ENCODE measurements around the gene SNF8. TPM values are rescaled to one million over a fixed set of nuclear protein-coding genes. Genes with fewer than 3 reads are reported as not detected.

SNF8 gene
- polyA plus RNA-seq, 3 donors, result 91.6 to 162 (median 145) TPM

GRCh38 chr17:48993305-48993704 is 48.7 kb upstream of the SNF8 start:
- peaks cover 5 to 7% of the 10 kb centered on the region in 2 donors for H3K9me3 ChIP-seq (replicated peaks in 1 of 2; ENCODE audit: control insufficient read depth in 1 of 2, insufficient read depth in 1 of 2, low read length in 2 of 2)
- H3K4me3 ChIP-seq (replicated peaks in 1 of 3; ENCODE audit: low read depth in 2 of 3, low read length in 3 of 3), result no peak overlapping the region
- H3K4me1 ChIP-seq (ENCODE audit: control insufficient read depth in 1 of 2, insufficient read depth in 2 of 2, low read length in 2 of 2), result peaks cover 24 to 27% of the 10 kb centered on the region in 2 donors
- H4K20me1 ChIP-seq (ENCODE audit: insufficient read depth, low read length), result no peaks in the 10 kb centered on the region
- H3K27me3 ChIP-seq (ENCODE audit: control insufficient read depth in 2 of 2, insufficient read depth in 2 of 2, low read length in 2 of 2), result peaks cover 76 to 90% of the 10 kb centered on the region in 2 donors
- H3K79me2 ChIP-seq (ENCODE audit: insufficient read depth, low read length), result no peaks in the 10 kb centered on the region
- H2AFZ ChIP-seq (ENCODE audit: insufficient read depth, low read depth, low read length, poor library complexity, severe bottlenecking), result no peak overlapping the region
- no peak for DNase-seq
- Mint-ChIP-seq H3K4me3 (peak overlapping the region in 1 of 2 donors; percentile 72), H3K27me3 (ENCODE audit: low read depth in 3 of 3) (peaks cover 71 to 82% (median 79%) of the 10 kb centered on the region in 3 donors), H3K27ac (no peak overlapping the region), H3K4me1 (peaks cover 19% of the 10 kb centered on the region), H3K9me3 (peaks cover 0 to 23% (median 13%) of the 10 kb centered on the region in 7 donors), H3K36me3 (peaks cover 3 to 6% of the 10 kb centered on the region in 2 donors)
- H3K9ac ChIP-seq (ENCODE audit: insufficient read depth, low read length, poor library complexity, severe bottlenecking), result no peak overlapping the region
- TF ChIP-seq CTCF (IDR thresholded peaks at IDR 0.05), result no peak
- no peak overlapping the region for H3K27ac ChIP-seq (ENCODE audit: low read depth in 1 of 2, low read length in 2 of 2)
- no peaks in the 10 kb centered on the region for H3K36me3 ChIP-seq (replicated peaks in 1 of 2; ENCODE audit: control insufficient read depth in 1 of 2, insufficient read depth in 2 of 2, low read length in 2 of 2)
- no peak overlapping the region for H3K4me2 ChIP-seq (replicated peaks; ENCODE audit: extremely low read depth, low read length, poor library complexity, severe bottlenecking)
- intact Hi-C loops (cut with micrococcal nuclease), result no loop called here

GRCh38 chr17:48992444-48992843 is 47.8 kb upstream of the SNF8 start:
- no peak for DNase-seq
- intact Hi-C loops (cut with micrococcal nuclease), result no loop called here
- peaks cover 5 to 7% of the 10 kb centered on the region in 2 donors for H3K9me3 ChIP-seq (replicated peaks in 1 of 2; ENCODE audit: control insufficient read depth in 1 of 2, insufficient read depth in 1 of 2, low read length in 2 of 2)
- Mint-ChIP-seq H3K4me1 (peaks cover 10% of the 10 kb centered on the region), H3K36me3 (peaks cover 3 to 6% of the 10 kb centered on the region in 2 donors), H3K27ac (no peak overlapping the region), H3K9me3 (peaks cover 0 to 15% (median 10%) of the 10 kb centered on the region in 7 donors), H3K27me3 (ENCODE audit: low read depth in 3 of 3) (peaks cover 63 to 79% (median 74%) of the 10 kb centered on the region in 3 donors), H3K4me3 (peak overlapping the region in 1 of 2 donors; percentile 72)
- WGBS (ENCODE audit: insufficient coverage), result no CpG with 5 or more reads among the region's 2 CpGs
- H3K79me2 ChIP-seq (ENCODE audit: insufficient read depth, low read length), result no peaks in the 10 kb centered on the region
- no peak for TF ChIP-seq CTCF (IDR thresholded peaks at IDR 0.05)
- H3K36me3 ChIP-seq (replicated peaks in 1 of 2; ENCODE audit: control insufficient read depth in 1 of 2, insufficient read depth in 2 of 2, low read length in 2 of 2), result no peaks in the 10 kb centered on the region
- no peak overlapping the region for H3K4me3 ChIP-seq (replicated peaks in 1 of 3; ENCODE audit: low read depth in 2 of 3, low read length in 3 of 3)
- no peak overlapping the region for H3K4me2 ChIP-seq (replicated peaks; ENCODE audit: extremely low read depth, low read length, poor library complexity, severe bottlenecking)
- peaks cover 15 to 18% of the 10 kb centered on the region in 2 donors for H3K4me1 ChIP-seq (ENCODE audit: control insufficient read depth in 1 of 2, insufficient read depth in 2 of 2, low read length in 2 of 2)
- H4K20me1 ChIP-seq (ENCODE audit: insufficient read depth, low read length), result no peaks in the 10 kb centered on the region
- H3K27ac ChIP-seq (ENCODE audit: low read depth in 1 of 2, low read length in 2 of 2), result no peak overlapping the region
- H2AFZ ChIP-seq (ENCODE audit: insufficient read depth, low read depth, low read length, poor library complexity, severe bottlenecking), result no peak overlapping the region
- H3K27me3 ChIP-seq (ENCODE audit: control insufficient read depth in 2 of 2, insufficient read depth in 2 of 2, low read length in 2 of 2), result peaks cover 70 to 87% of the 10 kb centered on the region in 2 donors
- no peak overlapping the region for H3K9ac ChIP-seq (ENCODE audit: insufficient read depth, low read length, poor library complexity, severe bottlenecking)

Data from CD14-positive monocyte (primary cell).